Large intestine (tissue), 3 donors: ENCODE measurements around the gene KCNH5. TPM values are rescaled to one million over a fixed set of nuclear protein-coding genes. Genes with fewer than 3 reads are reported as not detected.
A peak's percentile ranks its signal among the peaks of the same experiment; 100 is the strongest.
"Not testable (repeated sequence)": the region's sequence is repeated elsewhere in the genome, so short reads cannot be mapped to it uniquely, and the experiment has no call there.

Experiments used
- DNase-seq, 2 donors: peaks; one replicate each; pipeline versions ENCODE4 v3.0.0 to v3.0.0-alpha.2; 2013
- H3K27ac ChIP-seq: one replicate; pipeline ENCODE4 v1.5.1; 2013; ENCODE audit warnings: low read length
- H3K27me3 ChIP-seq: 2 replicates; pipeline ENCODE4 v1.6.1; 2013; ENCODE audit warnings: low read length; ENCODE audit not compliant: control insufficient read depth, insufficient read depth
- H3K36me3 ChIP-seq: 2 replicates; pipeline ENCODE4 v1.6.1; 2013; ENCODE audit warnings: low read length; ENCODE audit not compliant: control insufficient read depth, insufficient read depth
- H3K4me1 ChIP-seq: one replicate; pipeline ENCODE4 v1.6.1; 2013; ENCODE audit warnings: low read length; ENCODE audit not compliant: control insufficient read depth, insufficient read depth
- H3K4me3 ChIP-seq: one replicate; pipeline ENCODE4 v1.5.1; 2013; ENCODE audit warnings: low read length
- H3K9me3 ChIP-seq: one replicate; pipeline ENCODE4 v1.6.1; 2013; ENCODE audit warnings: mild to moderate bottlenecking, low read depth, low read length, moderate library complexity; ENCODE audit not compliant: control insufficient read depth
- WGBS: methylation state at CpG from one replicate; pipeline ENCODE4 v1.1.5; 2013; ENCODE audit warnings: low lambda C conversion rate; ENCODE audit not compliant: insufficient coverage; 5-methylcytosine and 5-hydroxymethylcytosine counted together
- polyA plus RNA-seq: library from polyadenylated mRNA; unstranded; fragments of 120-200 nt; gene quantifications from one replicate; pipeline ENCODE4 v1.2.1, GENCODE V29; 2013

The KCNH5 gene
- polyA plus RNA-seq, 1 donor, result 0.40 TPM

GRCh38 chr14:62776300-62776699 lies 269.0 kb downstream of the KCNH5 start:
- no CpG with 5 or more reads among the region's 1 CpG for WGBS
- Histone ChIP-seq H3K36me3 (no peaks in the 10 kb centered on the region), H3K9me3 (peaks cover under 1% of the 10 kb centered on the region), H3K27ac (no peak overlapping the region), H3K4me1 (no peaks in the 10 kb centered on the region), H3K27me3 (no peaks in the 10 kb centered on the region), H3K4me3 (no peak overlapping the region)
- DNase-seq, result no peak

GRCh38 chr14:62768753-62769152 lies 276.5 kb downstream of the KCNH5 start:
- H3K36me3 ChIP-seq, result no peaks in the 10 kb centered on the region
- no peak for DNase-seq
- H3K27ac ChIP-seq, result no peak overlapping the region
- H3K27me3 ChIP-seq, result no peaks in the 10 kb centered on the region
- WGBS, result no CpG with 5 or more reads among the region's 2 CpGs
- H3K4me1 ChIP-seq, result no peaks in the 10 kb centered on the region
- H3K9me3 ChIP-seq, result no peaks in the 10 kb centered on the region
- no peak overlapping the region for H3K4me3 ChIP-seq

GRCh38 chr14:62763951-62764350 lies 281.3 kb downstream of the KCNH5 start:
- H3K27ac ChIP-seq, result no peak overlapping the region
- no peaks in the 10 kb centered on the region for H3K27me3 ChIP-seq
- no peaks in the 10 kb centered on the region for H3K9me3 ChIP-seq
- no peak overlapping the region for H3K4me3 ChIP-seq
- DNase-seq, result no peak
- no peaks in the 10 kb centered on the region for H3K36me3 ChIP-seq
- no peaks in the 10 kb centered on the region for H3K4me1 ChIP-seq

- Histone ChIP-seq H3K4me1 (no peaks in the 10 kb centered on the region), H3K9me3 (no peaks in the 10 kb centered on the region), H3K27me3 (no peaks in the 10 kb centered on the region), H3K36me3 (no peaks in the 10 kb centered on the region), H3K4me3 (no peak overlapping the region), H3K27ac (no peak overlapping the region)
- DNase-seq, result no peak
- no CpG with 5 or more reads among the region's 2 CpGs for WGBS
These were observed 285.5 kb downstream of the KCNH5 start for GRCh38 chr14:62759796-62760195.

GRCh38 chr14:62746881-62747280 lies 298.4 kb downstream of the KCNH5 start:
- H3K4me3 ChIP-seq, H3K4me1 ChIP-seq, H3K9me3 ChIP-seq, DNase-seq, H3K27ac ChIP-seq, H3K27me3 ChIP-seq, H3K36me3 ChIP-seq: not testable (repeated sequence)
- WGBS, result 93% methylated on average over 3 of the region's 11 CpGs

- no peaks in the 10 kb centered on the region for H3K27me3 ChIP-seq
- no peak for DNase-seq
- no peak overlapping the region for H3K4me3 ChIP-seq
- WGBS, result no CpG with 5 or more reads among the region's 1 CpG
- H3K27ac ChIP-seq, result no peak overlapping the region
- no peaks in the 10 kb centered on the region for H3K36me3 ChIP-seq
- H3K4me1 ChIP-seq, result no peaks in the 10 kb centered on the region
- H3K9me3 ChIP-seq, result no peaks in the 10 kb centered on the region
These were observed 299.8 kb downstream of the KCNH5 start for GRCh38 chr14:62745496-62745895.

GRCh38 chr14:62743560-62743959 lies 301.7 kb downstream of the KCNH5 start:
- DNase-seq, result peak in 1 of 2 donors; percentile 3

GRCh38 chr14:62743118-62743517 lies 302.1 kb downstream of the KCNH5 start:
- WGBS, result 100% methylated on average over 2 of the region's 4 CpGs

More at GRCh38 chr14:62743560-62743959, 301.7 kb downstream of the KCNH5 start:
- Histone ChIP-seq H3K9me3 (no peaks in the 10 kb centered on the region), H3K36me3 (no peaks in the 10 kb centered on the region), H3K4me3 (no peak overlapping the region), H3K4me1 (no peaks in the 10 kb centered on the region), H3K27ac (no peak overlapping the region), H3K27me3 (no peaks in the 10 kb centered on the region)
- WGBS, result no CpG with 5 or more reads among the region's 2 CpGs

GRCh38 chr14:62739647-62740046 lies 305.6 kb downstream of the KCNH5 start:
- H3K36me3 ChIP-seq, result no peaks in the 10 kb centered on the region
- H3K4me3 ChIP-seq, result no peak overlapping the region
- H3K27me3 ChIP-seq, result no peaks in the 10 kb centered on the region
- H3K4me1 ChIP-seq, result no peaks in the 10 kb centered on the region
- H3K9me3 ChIP-seq, result no peaks in the 10 kb centered on the region
- H3K27ac ChIP-seq, result no peak overlapping the region
- DNase-seq, result no peak
- WGBS, result 0% methylated on average over 1 of the region's 3 CpGs

More at GRCh38 chr14:62743118-62743517, 302.1 kb downstream of the KCNH5 start:
- Histone ChIP-seq H3K27me3 (no peaks in the 10 kb centered on the region), H3K9me3 (no peaks in the 10 kb centered on the region), H3K4me1 (no peaks in the 10 kb centered on the region), H3K36me3 (no peaks in the 10 kb centered on the region), H3K27ac (no peak overlapping the region), H3K4me3 (no peak overlapping the region)
- no peak for DNase-seq

- 48% methylated on average over 5 of the region's 8 CpGs for WGBS
- H3K36me3 ChIP-seq, result no peaks in the 10 kb centered on the region
- H3K4me1 ChIP-seq, result no peaks in the 10 kb centered on the region
- H3K27me3 ChIP-seq, result no peaks in the 10 kb centered on the region
- DNase-seq, result no peak
- no peak overlapping the region for H3K27ac ChIP-seq
- H3K4me3 ChIP-seq, result no peak overlapping the region
- H3K9me3 ChIP-seq, result no peaks in the 10 kb centered on the region
These were observed 308.9 kb downstream of the KCNH5 start for GRCh38 chr14:62736048-62737043.

GRCh38 chr14:62734831-62735230 lies 310.4 kb downstream of the KCNH5 start:
- H3K9me3 ChIP-seq, result no peaks in the 10 kb centered on the region
- H3K27me3 ChIP-seq, result no peaks in the 10 kb centered on the region
- no peak for DNase-seq
- no peak overlapping the region for H3K4me3 ChIP-seq
- H3K36me3 ChIP-seq, result no peaks in the 10 kb centered on the region
- WGBS, result 100% methylated on average over 1 of the region's 2 CpGs
- no peak overlapping the region for H3K27ac ChIP-seq
- no peaks in the 10 kb centered on the region for H3K4me1 ChIP-seq
